ENCODE data around the gene RNH1. TPM values are rescaled to one million over a fixed set of nuclear protein-coding genes. Genes with fewer than 3 reads are reported as not detected.

Gene RNH1
- total RNA-seq, 1 donor from 2014 or later: 237 TPM

- DNase-seq (no peak), ATAC-seq (no peak)
- no peak overlapping the region for H3K27ac ChIP-seq
- intact Hi-C loops (cut with DNase I): no loop called here
- peaks cover 37% of the 10 kb centered on the region for H3K36me3 ChIP-seq
- no peak for TF ChIP-seq CTCF (IDR thresholded peaks at IDR 0.05)
- H3K4me3 ChIP-seq: no peak overlapping the region
- H3K27me3 ChIP-seq (ENCODE audit: low read depth): no peaks in the 10 kb centered on the region
- H3K9me3 ChIP-seq: no peaks in the 10 kb centered on the region
- peaks cover 15% of the 10 kb centered on the region for H3K4me1 ChIP-seq
These were observed 51.4 kb downstream of the RNH1 start for GRCh38 chr11:455566-456147.

- ATAC-seq: no peak
- no peaks in the 10 kb centered on the region for H3K9me3 ChIP-seq
- no peaks in the 10 kb centered on the region for H3K27me3 ChIP-seq (ENCODE audit: low read depth)
- no peak overlapping the region for H3K27ac ChIP-seq
- intact Hi-C loops (cut with DNase I): no loop called here
- H3K4me3 ChIP-seq: no peak overlapping the region
- H3K4me1 ChIP-seq: peaks cover 15% of the 10 kb centered on the region
- peaks cover 30% of the 10 kb centered on the region for H3K36me3 ChIP-seq
- DNase-seq: no peak
- no peak for TF ChIP-seq CTCF (IDR thresholded peaks at IDR 0.05)
These were observed 52.1 kb downstream of the RNH1 start for GRCh38 chr11:454801-455565.

- Histone ChIP-seq H3K4me1 (peaks cover 22% of the 10 kb centered on the region), H3K36me3 (peaks cover 24% of the 10 kb centered on the region), H3K4me3 (no peak overlapping the region), H3K27me3 (ENCODE audit: low read depth) (no peaks in the 10 kb centered on the region), H3K9me3 (no peaks in the 10 kb centered on the region), H3K27ac (no peak overlapping the region)
- no peak for TF ChIP-seq CTCF (IDR thresholded peaks at IDR 0.05)
- no peak for ATAC-seq
- intact Hi-C loops (cut with DNase I): no loop called here
- no peak for DNase-seq
These were observed 53.0 kb downstream of the RNH1 start for GRCh38 chr11:454043-454442.

- peaks cover 27% of the 10 kb centered on the region for H3K4me1 ChIP-seq
- H3K9me3 ChIP-seq: no peaks in the 10 kb centered on the region
- intact Hi-C loops (cut with DNase I): no loop called here
- TF ChIP-seq CTCF (IDR thresholded peaks at IDR 0.05): no peak
- ATAC-seq: no peak
- H3K4me3 ChIP-seq: no peak overlapping the region
- H3K36me3 ChIP-seq: peaks cover 24% of the 10 kb centered on the region
- no peak for DNase-seq
- H3K27ac ChIP-seq: no peak overlapping the region
- H3K27me3 ChIP-seq (ENCODE audit: low read depth): no peaks in the 10 kb centered on the region
These were observed 53.5 kb downstream of the RNH1 start for GRCh38 chr11:453564-453963.

- H3K4me3 ChIP-seq: no peak overlapping the region
- no peaks in the 10 kb centered on the region for H3K27me3 ChIP-seq (ENCODE audit: low read depth)
- peaks cover 24% of the 10 kb centered on the region for H3K36me3 ChIP-seq
- intact Hi-C loops (cut with DNase I): no loop called here
- peaks cover 30% of the 10 kb centered on the region for H3K4me1 ChIP-seq
- H3K27ac ChIP-seq: no peak overlapping the region
- no peaks in the 10 kb centered on the region for H3K9me3 ChIP-seq
- no peak for TF ChIP-seq CTCF (IDR thresholded peaks at IDR 0.05)
- no peak for DNase-seq
- ATAC-seq: no peak
These were observed 54.0 kb downstream of the RNH1 start for GRCh38 chr11:452916-453527.

Data from lower lobe of right lung (tissue), 2 donors.